Type B pancreatic cell (in vitro differentiated cells): ENCODE measurements around the gene PI4K2A. TPM values are rescaled to one million over a fixed set of nuclear protein-coding genes. Genes with fewer than 3 reads are reported as not detected.

Experiments
- DNase-seq: peaks from one replicate; pipeline ENCODE4 v3.0.0; 2021; ENCODE audit warnings: mixed read lengths; ENCODE audit not compliant: unreplicated experiment; ENCODE audit errors: extremely low spot score
- H3K27ac Mint-ChIP-seq: 2 replicates; pipeline ENCODE4 v1.8.0; 2021; ENCODE audit warnings: mild to moderate bottlenecking, mixed read lengths
- H3K27me3 Mint-ChIP-seq: 2 replicates; pipeline ENCODE4 v1.8.0; 2021; ENCODE audit warnings: mixed read lengths
- H3K36me3 Mint-ChIP-seq: 2 replicates; pipeline ENCODE4 v1.8.0; 2021; ENCODE audit warnings: mixed read lengths
- H3K4me1 Mint-ChIP-seq: one replicate; pipeline ENCODE4 v1.8.0; 2021; ENCODE audit warnings: mixed read lengths; ENCODE audit not compliant: unreplicated experiment
- H3K4me3 Mint-ChIP-seq: 2 replicates; pipeline ENCODE4 v1.8.0; 2021; ENCODE audit warnings: mild to moderate bottlenecking, mixed read lengths
- H3K9me3 Mint-ChIP-seq: 2 replicates; pipeline ENCODE4 v1.8.0; 2021; ENCODE audit warnings: mixed read lengths
- CTCF ChIP-seq: fragments of 200-600 bp; sonication (generic); conservative IDR thresholded peaks from 2 replicates; pipeline ENCODE4 v1.5.0; 2021; ENCODE audit warnings: antibody characterized with exemption, mild to moderate bottlenecking
- total RNA-seq: library from RNA; stranded (reverse); gene quantifications from 2 replicates; pipeline ENCODE4 v1.2.1, GENCODE V29; 2021; ENCODE audit warnings: low replicate concordance

Gene PI4K2A
- total RNA-seq, 1 donor from 2014 or later = 19.3 TPM

DNA sequence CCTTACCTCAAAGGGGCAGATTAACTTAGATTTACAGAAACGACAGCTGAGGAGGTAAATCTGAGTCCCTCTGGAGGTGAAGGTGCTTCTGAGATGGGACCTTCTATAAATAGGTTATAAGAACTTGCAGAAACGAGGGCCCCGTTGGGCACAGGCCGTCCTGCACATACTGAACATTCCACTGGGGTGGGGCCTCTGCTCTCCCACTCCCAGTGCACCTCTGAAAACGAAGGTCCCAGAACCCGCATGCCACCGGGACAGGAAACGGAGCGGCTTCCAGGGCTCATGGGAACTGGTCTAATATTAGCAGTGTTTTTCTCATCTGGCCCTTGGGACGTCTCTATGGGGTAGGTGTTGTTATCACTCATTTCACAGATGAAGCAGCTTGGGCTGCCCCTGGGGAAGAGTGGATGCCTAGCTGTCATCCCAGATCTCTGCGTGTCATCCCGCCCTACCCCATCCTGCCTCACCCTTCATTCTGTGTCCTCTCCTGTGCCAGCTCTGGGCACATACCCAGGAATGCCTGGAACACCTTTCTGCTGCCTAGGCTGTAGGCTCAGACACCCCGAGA is 31.4 kb upstream of the PI4K2A start:
- DNase-seq = no peak
- H3K27ac Mint-ChIP-seq = no peak overlapping the region
- H3K9me3 Mint-ChIP-seq = no peaks in the 10 kb centered on the region
- TF ChIP-seq CTCF = no peak
- no peak overlapping the region for H3K4me3 Mint-ChIP-seq
- no peaks in the 10 kb centered on the region for H3K36me3 Mint-ChIP-seq
- no peaks in the 10 kb centered on the region for H3K27me3 Mint-ChIP-seq
- H3K4me1 Mint-ChIP-seq = peaks cover 4% of the 10 kb centered on the region

DNA sequence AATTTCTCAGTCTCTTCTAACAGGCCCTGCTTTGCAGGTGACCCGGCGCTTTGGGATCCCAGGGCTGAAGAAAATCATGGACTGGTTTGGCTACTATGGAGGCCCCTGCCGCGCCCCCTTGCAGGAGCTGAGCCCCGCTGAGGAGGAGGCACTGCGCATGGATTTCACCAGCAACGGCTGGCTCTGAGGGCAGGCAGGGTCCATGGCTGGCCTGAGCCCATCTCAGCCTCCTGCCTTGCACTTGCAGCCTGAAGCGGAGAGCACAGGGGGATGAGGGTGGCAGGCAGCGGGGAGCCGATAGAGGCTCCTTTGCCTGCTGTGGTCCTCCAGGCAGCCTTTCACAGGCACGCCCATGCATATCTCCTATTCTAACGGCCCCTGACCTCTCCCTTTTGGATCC is 29.0 kb upstream of the PI4K2A start:
- Mint-ChIP-seq H3K9me3 (no peaks in the 10 kb centered on the region), H3K27me3 (no peaks in the 10 kb centered on the region), H3K36me3 (peaks cover under 1% of the 10 kb centered on the region), H3K27ac (no peak overlapping the region), H3K4me1 (peaks cover 4% of the 10 kb centered on the region), H3K4me3 (no peak overlapping the region)
- no peak for DNase-seq
- TF ChIP-seq CTCF = no peak

DNA sequence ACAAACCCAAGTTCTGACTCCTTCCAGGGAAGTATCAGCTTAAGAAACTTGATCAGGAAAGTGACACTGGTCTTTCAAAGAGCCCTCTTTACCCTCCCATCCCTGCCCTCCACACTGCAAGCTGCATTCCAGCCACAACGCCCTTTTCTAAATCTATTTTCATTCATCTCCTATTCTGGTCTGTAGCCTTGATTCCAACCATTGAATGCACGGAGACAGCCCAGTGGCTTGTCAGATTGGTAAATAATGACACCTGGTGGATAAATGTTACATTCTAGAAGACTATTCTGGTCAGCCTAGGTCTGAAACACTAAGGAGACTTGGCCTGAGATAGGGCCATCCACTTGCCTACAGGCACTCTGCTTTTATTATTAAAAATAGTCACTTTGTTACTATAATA is 28.1 kb upstream of the PI4K2A start:
- Mint-ChIP-seq H3K36me3 (peaks cover 4% of the 10 kb centered on the region), H3K27me3 (no peaks in the 10 kb centered on the region), H3K27ac (no peak overlapping the region), H3K4me3 (no peak overlapping the region), H3K4me1 (peaks cover under 1% of the 10 kb centered on the region), H3K9me3 (no peaks in the 10 kb centered on the region)
- DNase-seq = no peak
- TF ChIP-seq CTCF = no peak

DNA sequence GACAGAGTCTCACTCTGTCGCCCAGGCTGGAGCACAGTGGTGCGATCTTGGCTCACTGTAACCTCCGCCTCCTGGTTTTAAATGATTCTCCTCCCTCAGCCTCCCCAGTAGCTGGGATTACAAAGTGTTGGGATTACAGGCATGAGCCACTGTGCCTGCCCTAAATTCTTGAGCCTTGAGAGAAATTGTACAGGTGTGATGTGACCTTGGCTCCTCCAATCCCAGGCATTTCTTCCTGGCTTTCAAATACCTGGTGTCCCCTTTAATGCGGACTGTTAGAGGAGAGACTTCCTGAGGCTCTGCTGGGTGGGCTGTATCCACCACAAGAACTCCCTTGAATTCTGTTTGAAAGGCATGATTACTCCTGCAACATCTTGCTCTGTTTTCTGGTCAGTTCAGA is 22.2 kb upstream of the PI4K2A start:
- H3K9me3 Mint-ChIP-seq = no peaks in the 10 kb centered on the region
- H3K27me3 Mint-ChIP-seq = no peaks in the 10 kb centered on the region
- no peak overlapping the region for H3K27ac Mint-ChIP-seq
- no peak overlapping the region for H3K4me3 Mint-ChIP-seq
- peaks cover 3% of the 10 kb centered on the region for H3K4me1 Mint-ChIP-seq
- DNase-seq = no peak
- no peak for TF ChIP-seq CTCF
- H3K36me3 Mint-ChIP-seq = peaks cover 7% of the 10 kb centered on the region

DNA sequence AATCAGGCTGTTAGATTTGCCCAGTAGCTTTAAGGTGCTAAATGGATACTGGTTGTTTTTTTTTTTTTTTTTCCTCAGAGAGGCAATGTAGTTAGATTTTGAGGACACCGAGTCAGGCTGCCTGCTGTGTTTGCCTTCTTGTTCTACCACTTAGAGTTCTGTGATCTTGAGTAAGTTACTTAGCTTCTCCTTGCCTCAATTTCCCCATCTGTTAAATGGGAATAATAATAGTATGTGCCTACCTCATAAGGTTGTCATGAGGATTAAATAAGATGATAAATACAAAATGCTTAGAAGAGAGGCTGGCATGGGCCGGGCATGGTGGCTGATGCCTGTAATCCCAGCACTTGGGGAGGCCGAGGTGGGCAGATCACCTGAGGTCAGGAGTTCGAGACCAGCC is 21.7 kb upstream of the PI4K2A start:
- no peak for DNase-seq
- Mint-ChIP-seq H3K27ac (no peak overlapping the region), H3K4me3 (no peak overlapping the region), H3K27me3 (no peaks in the 10 kb centered on the region), H3K4me1 (peaks cover 3% of the 10 kb centered on the region), H3K9me3 (no peaks in the 10 kb centered on the region), H3K36me3 (peaks cover 7% of the 10 kb centered on the region)
- no peak for TF ChIP-seq CTCF

DNA sequence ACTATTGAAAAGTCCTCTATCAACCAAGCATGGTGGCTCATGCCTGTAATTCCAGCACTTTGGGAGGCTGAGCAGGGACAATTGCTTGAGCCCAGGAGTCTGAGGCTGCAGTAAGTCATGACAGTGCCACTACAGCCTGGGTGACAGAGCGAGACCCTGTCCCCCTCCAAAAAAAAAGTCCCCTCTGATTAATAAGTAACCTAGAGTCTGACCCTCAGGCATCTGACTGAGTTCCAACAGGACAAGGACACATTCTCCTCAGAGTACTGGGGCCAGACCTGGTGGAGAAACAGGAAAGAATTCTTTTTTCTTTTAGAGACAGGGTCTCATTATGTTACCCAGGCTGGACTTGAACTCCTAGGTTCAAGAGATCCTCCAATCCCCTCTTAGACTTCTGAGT is 17.2 kb upstream of the PI4K2A start:
- no peak overlapping the region for H3K27ac Mint-ChIP-seq
- no peak for TF ChIP-seq CTCF
- peaks cover 3% of the 10 kb centered on the region for H3K36me3 Mint-ChIP-seq
- no peaks in the 10 kb centered on the region for H3K9me3 Mint-ChIP-seq
- no peak overlapping the region for H3K4me3 Mint-ChIP-seq
- no peak for DNase-seq
- H3K27me3 Mint-ChIP-seq = no peaks in the 10 kb centered on the region
- H3K4me1 Mint-ChIP-seq = peaks cover 3% of the 10 kb centered on the region
